HepG2 (cell line): Measurements from ENCODE around the gene ATN1. TPM values are rescaled to one million over a fixed set of nuclear protein-coding genes. Genes with fewer than 3 reads are reported as not detected.

ENCODE experiments used
- DMAP1 ChIP-seq: IDR thresholded peaks from 2 replicates; pipeline ENCODE4 v1.6.1; 2016
- FOXK2 ChIP-seq: fragments of 450-650 bp; IDR thresholded peaks from 2 replicates; pipeline ENCODE4 v1.6.1; 2016
- FOXM1 ChIP-seq: sonication (generic); formaldehyde crosslinking; IDR thresholded peaks from 2 replicates; pipeline ENCODE4 v1.5.0; 2020; ENCODE audit warnings: missing genetic modification reagents
- GZF1 ChIP-seq: sonication (generic); formaldehyde crosslinking; IDR thresholded peaks from 2 replicates; pipeline ENCODE4 v1.5.1; 2020; ENCODE audit warnings: mild to moderate bottlenecking, missing genetic modification reagents
- HHEX ChIP-seq: IDR thresholded peaks from 2 replicates; pipeline ENCODE4 v1.6.1; 2016; ENCODE audit warnings: control low read depth
- KDM1A ChIP-seq: IDR thresholded peaks from 2 replicates; pipeline ENCODE4 v1.6.1; 2016; ENCODE audit warnings: missing compliant biosample characterization
- NR3C1 ChIP-seq: sonication (generic); formaldehyde crosslinking; IDR thresholded peaks from 2 replicates; pipeline ENCODE4 v1.4.0; 2020; ENCODE audit warnings: missing genetic modification reagents
- PAX8 ChIP-seq: sonication (generic); formaldehyde crosslinking; IDR thresholded peaks from 2 replicates; pipeline ENCODE4 v1.8.0; 2022; ENCODE audit warnings: mild to moderate bottlenecking, missing genetic modification reagents, borderline replicate concordance
- SKI ChIP-seq: fragments of 450-650 bp; IDR thresholded peaks from one replicate; pipeline ENCODE4 v1.6.1; 2018; ENCODE audit warnings: mild to moderate bottlenecking; ENCODE audit not compliant: partially characterized antibody
- U2AF1 ChIP-seq: fragments of 200-400 bp; formaldehyde crosslinking; optimal IDR thresholded peaks from 2 replicates; pipeline ENCODE3; 2017; ENCODE audit warnings: mild to moderate bottlenecking, low read depth, low read length
- ZFP36 ChIP-seq: fragments of 150-350 bp; IDR thresholded peaks from 2 replicates; pipeline ENCODE4 v1.6.1; 2018; ENCODE audit warnings: borderline replicate concordance, low read length, low read depth; ENCODE audit not compliant: partially characterized antibody
- ZFP62 ChIP-seq: sonication (generic); formaldehyde crosslinking; IDR thresholded peaks from 2 replicates; pipeline ENCODE4 v1.4.0; 2020; ENCODE audit warnings: missing genetic modification reagents
- ZNF75D ChIP-seq: sonication (generic); formaldehyde crosslinking; IDR thresholded peaks from 2 replicates; pipeline ENCODE4 v1.8.1; 2023; ENCODE audit warnings: missing genetic modification reagents, mild to moderate bottlenecking, borderline replicate concordance
- ZSCAN29 ChIP-seq: sonication (generic); formaldehyde crosslinking; conservative IDR thresholded peaks from 2 replicates; pipeline ENCODE4 v1.4.0; 2020; ENCODE audit warnings: mild to moderate bottlenecking, missing genetic modification reagents
- polyA plus RNA-seq, 8 experiments: library from polyadenylated mRNA; depleted of rRNA in 3 of 8; stranded (reverse) in 7 of 8; unstranded in 1 of 8; fragments of >200 nt; fragmentation: Illumina TruSeq in 4 of 8; extraction: Trizol in 4 of 8; gene quantifications; 2 replicates each; pipeline versions ENCODE4 v1.2.1 to v1.2.3, GENCODE V29; 2011 to 2016; ENCODE audit warnings: low read depth in 4 of 8, missing spikeins in 1 of 8, mixed read lengths in 1 of 8; ENCODE audit not compliant: insufficient read depth in 1 of 8
- total RNA-seq, 5 experiments: library from RNA; depleted of rRNA; stranded (reverse); fragments of >200 nt; fragmentation: Illumina TruSeq; extraction: Trizol; gene quantifications; 2 replicates each; pipeline ENCODE4 v1.2.3, GENCODE V29; 2016; ENCODE audit warnings: low read depth in 1 of 5
- TF ChIP-seq, protein P1 (sequence below): IDR thresholded peaks from 2 replicates; pipeline ENCODE4 v1.6.1; 2016; ENCODE audit warnings: low read depth
- TF ChIP-seq, protein P2 (sequence below): sonication (generic); formaldehyde crosslinking; IDR thresholded peaks from 2 replicates; pipeline ENCODE4 v1.8.0; 2022; ENCODE audit warnings: low read depth, missing genetic modification reagents
- TF ChIP-seq, protein P3 (sequence below): sonication (generic); formaldehyde crosslinking; IDR thresholded peaks from 2 replicates; pipeline ENCODE4 v1.5.0; 2020; ENCODE audit warnings: mild to moderate bottlenecking, missing genetic modification reagents
- TF ChIP-seq, protein P4 (sequence below): sonication (generic); formaldehyde crosslinking; IDR thresholded peaks from 2 replicates; pipeline ENCODE4 v1.4.0; 2020; ENCODE audit warnings: low read depth, missing genetic modification reagents

The ATN1 gene
- total and polyA plus RNA-seq, 2 of the 13 experiments (the other 11 are each of a cell fraction or from before 2014, with no cell fraction given), result 2.1 to 8.6 TPM

GRCh38 chr12:6946033-6946919, 18.5 kb downstream of the ATN1 start (continued):
- TF ChIP-seq, protein P1, sequence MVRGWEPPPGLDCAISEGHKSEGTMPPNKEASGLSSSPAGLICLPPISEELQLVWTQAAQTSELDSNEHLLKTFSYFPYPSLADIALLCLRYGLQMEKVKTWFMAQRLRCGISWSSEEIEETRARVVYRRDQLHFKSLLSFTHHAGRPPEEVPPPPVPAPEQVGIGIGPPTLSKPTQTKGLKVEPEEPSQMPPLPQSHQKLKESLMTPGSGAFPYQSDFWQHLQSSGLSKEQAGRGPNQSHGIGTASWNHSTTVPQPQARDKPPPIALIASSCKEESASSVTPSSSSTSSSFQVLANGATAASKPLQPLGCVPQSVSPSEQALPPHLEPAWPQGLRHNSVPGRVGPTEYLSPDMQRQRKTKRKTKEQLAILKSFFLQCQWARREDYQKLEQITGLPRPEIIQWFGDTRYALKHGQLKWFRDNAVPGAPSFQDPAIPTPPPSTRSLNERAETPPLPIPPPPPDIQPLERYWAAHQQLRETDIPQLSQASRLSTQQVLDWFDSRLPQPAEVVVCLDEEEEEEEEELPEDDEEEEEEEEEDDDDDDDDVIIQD (CRISPR knock-in tag), result peak; percentile 47; the same call in 1 of the 2 replicates
- TF ChIP-seq NR3C1 (CRISPR knock-in tag), result no peak
- TF ChIP-seq, protein P2, sequence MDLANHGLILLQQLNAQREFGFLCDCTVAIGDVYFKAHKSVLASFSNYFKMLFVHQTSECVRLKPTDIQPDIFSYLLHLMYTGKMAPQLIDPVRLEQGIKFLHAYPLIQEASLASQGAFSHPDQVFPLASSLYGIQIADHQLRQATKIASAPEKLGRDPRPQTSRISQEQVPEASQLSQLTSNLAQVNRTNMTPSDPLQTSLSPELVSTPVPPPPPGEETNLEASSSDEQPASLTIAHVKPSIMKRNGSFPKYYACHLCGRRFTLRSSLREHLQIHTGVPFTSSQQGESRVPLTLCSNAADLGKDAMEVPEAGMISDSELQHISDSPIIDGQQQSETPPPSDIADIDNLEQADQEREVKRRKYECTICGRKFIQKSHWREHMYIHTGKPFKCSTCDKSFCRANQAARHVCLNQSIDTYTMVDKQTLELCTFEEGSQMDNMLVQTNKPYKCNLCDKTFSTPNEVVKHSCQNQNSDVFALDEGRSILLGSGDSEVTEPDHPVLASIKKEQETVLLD (CRISPR knock-in tag), result no peak
- TF ChIP-seq U2AF1, result no peak
- TF ChIP-seq KDM1A (CRISPR knock-in tag), result no peak
- peak; percentile 51; the same call in 1 of the 2 replicates for TF ChIP-seq DMAP1 (CRISPR knock-in tag)
- TF ChIP-seq, protein P3, sequence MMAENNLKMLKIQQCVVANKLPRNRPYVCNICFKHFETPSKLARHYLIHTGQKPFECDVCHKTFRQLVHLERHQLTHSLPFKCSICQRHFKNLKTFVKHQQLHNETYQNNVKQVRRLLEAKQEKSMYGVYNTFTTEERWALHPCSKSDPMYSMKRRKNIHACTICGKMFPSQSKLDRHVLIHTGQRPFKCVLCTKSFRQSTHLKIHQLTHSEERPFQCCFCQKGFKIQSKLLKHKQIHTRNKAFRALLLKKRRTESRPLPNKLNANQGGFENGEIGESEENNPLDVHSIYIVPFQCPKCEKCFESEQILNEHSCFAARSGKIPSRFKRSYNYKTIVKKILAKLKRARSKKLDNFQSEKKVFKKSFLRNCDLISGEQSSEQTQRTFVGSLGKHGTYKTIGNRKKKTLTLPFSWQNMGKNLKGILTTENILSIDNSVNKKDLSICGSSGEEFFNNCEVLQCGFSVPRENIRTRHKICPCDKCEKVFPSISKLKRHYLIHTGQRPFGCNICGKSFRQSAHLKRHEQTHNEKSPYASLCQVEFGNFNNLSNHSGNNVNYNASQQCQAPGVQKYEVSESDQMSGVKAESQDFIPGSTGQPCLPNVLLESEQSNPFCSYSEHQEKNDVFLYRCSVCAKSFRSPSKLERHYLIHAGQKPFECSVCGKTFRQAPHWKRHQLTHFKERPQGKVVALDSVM (CRISPR knock-in tag), result no peak
- no peak; the same call in 1 of the 2 replicates for TF ChIP-seq PAX8 (CRISPR knock-in tag)
- TF ChIP-seq FOXM1 (CRISPR knock-in tag), result no peak
- peak; percentile 14 for TF ChIP-seq SKI
- TF ChIP-seq FOXK2, result no peak
- TF ChIP-seq HHEX (CRISPR knock-in tag), result no peak
- TF ChIP-seq, protein P4, sequence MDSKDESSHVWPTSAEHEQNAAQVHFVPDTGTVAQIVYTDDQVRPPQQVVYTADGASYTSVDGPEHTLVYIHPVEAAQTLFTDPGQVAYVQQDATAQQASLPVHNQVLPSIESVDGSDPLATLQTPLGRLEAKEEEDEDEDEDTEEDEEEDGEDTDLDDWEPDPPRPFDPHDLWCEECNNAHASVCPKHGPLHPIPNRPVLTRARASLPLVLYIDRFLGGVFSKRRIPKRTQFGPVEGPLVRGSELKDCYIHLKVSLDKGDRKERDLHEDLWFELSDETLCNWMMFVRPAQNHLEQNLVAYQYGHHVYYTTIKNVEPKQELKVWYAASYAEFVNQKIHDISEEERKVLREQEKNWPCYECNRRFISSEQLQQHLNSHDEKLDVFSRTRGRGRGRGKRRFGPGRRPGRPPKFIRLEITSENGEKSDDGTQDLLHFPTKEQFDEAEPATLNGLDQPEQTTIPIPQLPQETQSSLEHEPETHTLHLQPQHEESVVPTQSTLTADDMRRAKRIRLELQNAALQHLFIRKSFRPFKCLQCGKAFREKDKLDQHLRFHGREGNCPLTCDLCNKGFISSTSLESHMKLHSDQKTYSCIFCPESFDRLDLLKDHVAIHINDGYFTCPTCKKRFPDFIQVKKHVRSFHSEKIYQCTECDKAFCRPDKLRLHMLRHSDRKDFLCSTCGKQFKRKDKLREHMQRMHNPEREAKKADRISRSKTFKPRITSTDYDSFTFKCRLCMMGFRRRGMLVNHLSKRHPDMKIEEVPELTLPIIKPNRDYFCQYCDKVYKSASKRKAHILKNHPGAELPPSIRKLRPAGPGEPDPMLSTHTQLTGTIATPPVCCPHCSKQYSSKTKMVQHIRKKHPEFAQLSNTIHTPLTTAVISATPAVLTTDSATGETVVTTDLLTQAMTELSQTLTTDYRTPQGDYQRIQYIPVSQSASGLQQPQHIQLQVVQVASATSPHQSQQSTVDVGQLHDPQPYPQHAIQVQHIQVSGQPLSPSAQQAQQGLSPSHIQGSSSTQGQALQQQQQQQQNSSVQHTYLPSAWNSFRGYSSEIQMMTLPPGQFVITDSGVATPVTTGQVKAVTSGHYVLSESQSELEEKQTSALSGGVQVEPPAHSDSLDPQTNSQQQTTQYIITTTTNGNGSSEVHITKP, result no peak; the same call in 1 of the 2 replicates
- TF ChIP-seq ZFP36, result no peak
- no peak for TF ChIP-seq GZF1 (CRISPR knock-in tag)
- no peak for TF ChIP-seq ZSCAN29 (CRISPR knock-in tag)
- no peak for TF ChIP-seq ZNF75D
- no peak for TF ChIP-seq ZFP62 (CRISPR knock-in tag)
